HG02571 (cell line): Measurements from ENCODE around the gene ANKH.

Source experiments
- ATAC-seq: cut with Tn5 transposase; IDR thresholded peaks from one replicate; pipeline ENCODE4 v1.9.1; 2021; ENCODE audit warnings: mild to moderate bottlenecking, moderate library complexity; ENCODE audit not compliant: unreplicated experiment

Gene ANKH

DNA sequence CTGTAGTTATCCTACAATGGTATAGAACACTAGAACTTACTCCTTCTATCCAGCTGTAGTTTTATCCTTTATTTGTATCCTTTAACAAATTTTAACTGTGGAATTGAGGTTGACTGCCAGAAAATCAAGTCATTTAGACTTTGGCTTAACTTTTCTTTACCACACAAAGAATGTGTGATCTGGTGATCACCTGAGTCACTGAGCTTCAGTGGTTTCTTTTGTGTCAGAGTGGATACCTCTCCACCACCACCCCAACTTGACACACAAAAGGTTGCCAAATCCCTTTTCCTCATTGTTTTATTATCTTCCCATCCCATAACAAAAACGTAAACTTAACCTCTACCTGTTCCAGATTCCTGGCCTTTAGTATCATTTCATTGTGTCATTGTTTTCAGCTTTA lies 201.6 kb downstream of the ANKH start:
- ATAC-seq, result no peak

GRCh38 chr5:14669415-14669814 lies 202.2 kb downstream of the ANKH start:
- no peak for ATAC-seq

GRCh38 chr5:14668181-14668591 lies 203.4 kb downstream of the ANKH start:
- no peak for ATAC-seq

DNA sequence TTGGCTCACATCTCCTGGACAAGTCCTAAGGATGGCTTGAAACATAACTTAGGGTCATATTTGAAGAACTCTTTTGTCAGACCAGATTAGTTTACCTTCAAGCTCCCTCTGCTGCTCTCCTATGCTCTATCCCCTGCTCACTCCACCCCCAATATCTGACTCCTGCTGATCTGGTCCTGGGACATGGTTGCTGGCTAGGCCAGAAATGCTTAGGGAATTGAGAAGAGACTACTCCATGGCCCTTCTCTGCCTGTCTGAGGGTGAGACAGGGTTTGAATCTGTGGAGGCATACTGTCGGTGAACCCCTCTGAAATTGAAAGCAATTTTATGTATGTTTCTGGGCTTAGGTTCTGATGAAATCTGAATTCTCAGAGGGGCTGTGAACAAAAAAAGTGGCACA lies 203.8 kb downstream of the ANKH start:
- no peak for ATAC-seq

DNA sequence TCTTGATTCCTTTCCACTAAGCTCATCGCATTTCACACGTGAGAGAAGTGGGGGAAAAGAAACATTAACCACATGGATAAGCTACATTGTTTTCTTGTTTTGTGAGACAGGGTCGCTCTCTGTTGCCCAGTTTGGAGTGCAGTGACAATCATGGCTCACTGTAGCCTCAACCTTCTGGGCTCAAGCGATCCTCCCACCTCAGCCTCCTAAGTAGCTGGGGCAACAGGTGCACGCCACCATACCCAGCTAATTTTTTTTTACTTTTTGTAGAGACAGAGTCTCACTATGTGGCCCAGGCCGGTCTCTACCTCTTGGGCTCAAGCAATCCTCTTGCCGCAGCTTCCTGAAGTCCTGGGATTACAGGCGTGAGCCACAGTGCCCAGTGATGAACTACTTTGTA lies 204.3 kb downstream of the ANKH start:
- ATAC-seq, result no peak

GRCh38 chr5:14666357-14666756 lies 205.2 kb downstream of the ANKH start:
- no peak for ATAC-seq

DNA sequence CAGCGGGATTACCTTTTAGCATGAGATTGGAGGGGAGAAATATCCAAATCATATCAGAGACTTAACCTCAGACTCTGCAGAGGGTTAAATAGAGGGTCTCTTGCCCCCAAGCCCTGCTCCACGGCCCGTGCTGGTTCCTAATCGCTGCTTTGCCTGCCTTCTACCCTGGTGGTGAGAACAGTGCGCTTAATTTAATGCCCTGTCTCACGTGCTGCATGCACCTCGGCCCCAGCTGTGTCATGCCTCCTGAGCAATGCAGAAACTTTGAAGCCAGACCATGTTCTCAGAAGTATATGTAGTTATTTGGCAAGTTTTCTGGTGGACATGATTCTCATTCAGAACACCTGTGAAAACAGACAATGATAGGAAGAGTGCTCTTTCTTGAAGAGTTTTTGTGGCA lies 205.6 kb downstream of the ANKH start:
- ATAC-seq, result peak; percentile 31

GRCh38 chr5:14665101-14665822 lies 206.3 kb downstream of the ANKH start:
- no peak for ATAC-seq

DNA sequence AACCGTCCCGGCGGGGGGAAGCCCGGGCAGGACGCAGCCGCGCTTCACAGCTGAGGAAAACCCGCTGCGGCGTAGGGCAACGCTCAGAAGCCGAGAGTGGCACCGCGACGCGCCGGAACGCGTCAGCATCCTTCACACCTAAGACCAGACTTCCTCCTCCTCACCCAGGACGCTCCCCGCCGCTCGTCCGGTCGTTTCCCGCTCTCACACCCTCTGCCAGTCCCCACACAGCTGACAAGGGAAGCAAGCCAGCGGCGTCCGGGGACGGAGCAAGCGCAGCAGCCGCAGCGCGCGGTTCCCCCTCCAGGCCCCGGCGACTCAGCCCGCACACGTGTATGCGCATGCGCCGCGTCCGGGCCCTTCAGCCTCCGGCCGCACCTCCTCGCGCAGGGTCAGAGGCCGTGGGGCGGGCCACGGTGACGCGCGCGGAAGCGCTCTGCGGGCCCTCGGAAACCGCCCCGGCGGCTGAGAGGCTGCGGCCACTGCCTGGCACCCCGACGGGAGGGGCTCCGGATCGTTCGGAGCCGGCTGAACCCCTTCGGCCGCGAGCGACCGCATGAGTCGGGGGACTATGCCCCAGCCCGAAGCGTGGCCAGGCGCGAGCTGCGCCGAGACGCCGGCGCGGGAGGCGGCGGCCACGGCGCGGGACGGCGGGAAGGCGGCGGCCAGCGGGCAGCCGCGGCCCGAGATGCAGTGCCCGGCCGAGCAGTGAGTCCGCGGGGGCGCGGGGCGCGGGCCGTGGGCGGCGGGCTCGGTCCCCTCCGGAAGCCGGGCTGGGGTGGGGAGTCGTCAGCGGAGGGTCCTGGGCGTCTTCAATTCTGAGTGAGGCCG lies 207.1 kb downstream of the ANKH start, which contains the start of gene OTULIN:
TSS of gene OTULIN (plus strand) at position 449 of the 831 bp plus-strand sequence. CDS start at position 557, 108 bp downstream.
- ATAC-seq, result peak; percentile 60

DNA sequence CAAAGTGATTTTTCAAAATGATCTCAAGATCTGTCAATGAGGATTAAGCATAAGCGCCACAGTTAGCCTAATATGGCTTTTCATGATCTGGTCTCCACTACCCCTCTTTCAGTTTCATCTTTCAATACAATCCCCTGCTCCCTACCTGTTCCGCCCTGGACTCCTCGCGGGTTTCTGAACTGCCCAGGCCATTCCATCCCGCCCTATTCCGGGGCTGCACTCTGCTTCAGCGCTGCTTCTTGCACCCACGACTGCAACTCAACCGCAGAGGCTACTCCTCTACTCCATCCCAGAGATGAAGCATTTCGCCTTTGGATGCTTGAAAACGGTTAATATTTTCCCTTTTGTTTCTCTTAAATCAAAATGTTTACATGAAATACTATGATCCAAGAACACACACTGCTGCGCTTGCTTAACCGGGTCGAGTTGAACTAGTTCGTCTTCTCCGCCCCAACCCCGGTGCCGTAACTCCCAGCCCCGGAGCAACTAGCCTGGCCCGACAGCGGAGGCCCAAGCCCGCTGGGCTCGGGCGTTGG lies 207.8 kb downstream of the ANKH start:
- ATAC-seq, result peak; percentile 28

- ATAC-seq, result no peak
Observed at GRCh38 chr5:14662721-14663260, 208.8 kb downstream of the ANKH start.

GRCh38 chr5:14660833-14661232 lies 210.7 kb downstream of the ANKH start:
- ATAC-seq, result no peak

- no peak for ATAC-seq
Observed at GRCh38 chr5:14659821-14660607, 211.6 kb downstream of the ANKH start.

- no peak for ATAC-seq
Observed at GRCh38 chr5:14656898-14657297, 214.7 kb downstream of the ANKH start.

GRCh38 chr5:14655146-14655741 lies 216.3 kb downstream of the ANKH start:
- ATAC-seq, result no peak
